HG03135 (cell line): ENCODE results near the gene SLC40A1.

Experiments used
- ATAC-seq: cut with Tn5 transposase; IDR thresholded peaks from one replicate; pipeline ENCODE4 v1.9.1; 2021; ENCODE audit warnings: mild to moderate bottlenecking, moderate library complexity; ENCODE audit not compliant: unreplicated experiment

SLC40A1 gene, protein sequence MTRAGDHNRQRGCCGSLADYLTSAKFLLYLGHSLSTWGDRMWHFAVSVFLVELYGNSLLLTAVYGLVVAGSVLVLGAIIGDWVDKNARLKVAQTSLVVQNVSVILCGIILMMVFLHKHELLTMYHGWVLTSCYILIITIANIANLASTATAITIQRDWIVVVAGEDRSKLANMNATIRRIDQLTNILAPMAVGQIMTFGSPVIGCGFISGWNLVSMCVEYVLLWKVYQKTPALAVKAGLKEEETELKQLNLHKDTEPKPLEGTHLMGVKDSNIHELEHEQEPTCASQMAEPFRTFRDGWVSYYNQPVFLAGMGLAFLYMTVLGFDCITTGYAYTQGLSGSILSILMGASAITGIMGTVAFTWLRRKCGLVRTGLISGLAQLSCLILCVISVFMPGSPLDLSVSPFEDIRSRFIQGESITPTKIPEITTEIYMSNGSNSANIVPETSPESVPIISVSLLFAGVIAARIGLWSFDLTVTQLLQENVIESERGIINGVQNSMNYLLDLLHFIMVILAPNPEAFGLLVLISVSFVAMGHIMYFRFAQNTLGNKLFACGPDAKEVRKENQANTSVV

DNA sequence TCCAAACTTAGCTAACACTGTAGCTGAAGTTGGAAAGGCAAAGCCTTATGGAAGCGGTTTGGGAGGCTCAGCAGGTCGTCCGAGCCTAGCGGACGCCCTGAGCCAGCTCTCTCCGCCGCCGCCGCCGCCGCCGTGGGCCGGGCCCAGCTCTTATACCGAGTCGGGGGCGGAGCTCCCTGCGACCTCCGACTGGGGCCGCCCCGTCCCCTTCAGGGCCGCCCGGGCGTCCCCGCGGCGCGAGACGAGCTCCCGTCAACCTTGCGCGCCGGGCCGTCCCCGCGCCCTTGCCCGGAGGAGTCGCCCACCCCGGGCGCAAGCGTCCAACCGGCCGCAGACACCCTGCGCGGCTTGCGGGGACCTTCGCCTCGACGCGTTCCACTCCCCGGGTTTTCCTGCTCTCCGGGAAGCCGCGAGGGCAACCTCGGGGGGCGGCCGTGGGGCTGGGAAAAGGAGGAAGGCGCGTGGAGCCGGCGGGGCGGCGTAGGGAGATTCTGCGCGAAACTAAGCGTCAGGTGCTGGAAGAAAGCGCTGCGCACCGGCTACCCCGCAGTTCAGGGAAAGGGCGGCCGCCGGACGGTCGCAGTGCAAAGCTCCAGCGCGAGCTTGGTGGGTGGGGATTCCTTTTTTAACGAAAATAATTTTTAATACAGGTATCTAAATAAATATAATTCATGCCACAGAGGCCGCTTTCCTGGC is at the start of gene SLC40A1:
SLC40A1 (minus strand) TSS at position 129 of the 696 bp plus-strand sequence. CDS start 326 bp downstream, outside the sequence.
- ATAC-seq, result peak; percentile 57

DNA sequence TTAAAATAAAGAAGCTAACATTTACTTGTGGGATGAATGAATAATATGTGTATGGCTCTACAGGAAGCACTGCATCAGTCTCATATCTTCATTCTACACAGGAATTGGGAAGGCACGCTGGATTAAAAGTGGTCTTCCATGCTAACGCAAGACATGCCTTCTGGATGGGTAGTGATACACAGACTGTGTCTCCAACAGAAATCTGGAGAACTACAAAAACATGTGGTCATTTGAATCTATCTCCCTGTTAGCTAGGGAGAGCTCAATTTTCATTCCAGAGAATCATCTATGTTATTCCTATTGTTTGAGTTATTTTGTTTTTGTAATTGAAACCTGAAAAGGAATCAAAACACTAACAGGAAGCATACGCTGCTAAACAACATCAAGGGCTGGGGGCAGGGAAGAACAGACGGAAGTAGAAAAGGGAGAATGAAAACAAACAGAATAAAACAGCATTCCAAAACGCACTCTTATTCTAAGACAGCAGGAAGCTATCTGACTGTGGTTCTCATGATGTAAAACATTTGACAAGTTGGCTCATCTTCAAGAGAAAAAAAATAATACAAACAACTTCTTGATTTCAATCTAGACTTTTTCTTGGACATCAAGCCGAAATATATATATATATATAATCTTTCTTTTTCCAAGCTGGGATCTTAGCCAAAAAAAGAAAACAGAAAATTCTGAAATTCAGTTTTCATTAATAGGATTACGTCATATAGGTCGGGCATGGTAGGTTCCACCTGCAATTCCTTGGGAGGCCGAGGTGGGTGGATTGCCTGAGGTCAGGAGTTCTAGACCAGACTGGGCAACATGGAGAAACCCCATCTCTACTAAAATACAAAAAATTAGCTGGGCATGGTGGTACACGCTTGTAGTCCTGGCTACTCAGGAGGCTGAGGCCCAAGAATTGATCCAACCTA is 49.2 kb upstream of the SLC40A1 start:
- no peak for ATAC-seq

DNA sequence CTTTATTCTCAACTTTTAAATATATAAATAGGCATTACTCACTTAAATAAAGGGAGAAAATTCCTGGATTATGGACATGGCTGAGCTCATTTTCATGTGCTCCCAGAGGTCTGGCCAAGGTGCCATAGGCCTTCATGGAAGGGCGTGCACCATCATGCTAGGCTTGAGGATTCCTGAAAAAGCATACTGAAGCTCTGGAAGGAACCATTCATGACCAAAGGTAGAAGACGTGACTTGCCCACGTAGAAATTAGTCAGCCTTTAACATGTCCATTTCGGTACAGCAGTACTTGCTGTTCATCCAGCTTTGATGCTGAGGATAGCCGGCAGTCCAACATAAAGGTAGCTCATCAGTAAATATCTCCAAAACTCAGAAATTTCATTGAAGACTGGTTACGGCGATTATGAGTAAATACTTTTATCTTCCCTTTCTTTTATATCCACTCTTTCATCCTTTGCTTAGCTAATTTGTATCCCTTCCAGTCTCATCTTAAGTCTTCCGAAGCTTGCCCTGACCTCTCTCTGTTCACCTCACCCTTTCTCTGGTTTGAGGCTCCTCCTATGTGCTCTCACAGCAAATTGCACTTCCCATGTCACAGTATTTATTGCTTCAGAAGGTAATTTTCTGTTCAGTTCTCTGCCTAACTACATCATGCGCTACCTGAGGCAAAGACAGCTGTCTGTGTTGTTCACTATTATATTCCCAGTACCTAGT is 48.4 kb upstream of the SLC40A1 start:
- ATAC-seq, result no peak

DNA sequence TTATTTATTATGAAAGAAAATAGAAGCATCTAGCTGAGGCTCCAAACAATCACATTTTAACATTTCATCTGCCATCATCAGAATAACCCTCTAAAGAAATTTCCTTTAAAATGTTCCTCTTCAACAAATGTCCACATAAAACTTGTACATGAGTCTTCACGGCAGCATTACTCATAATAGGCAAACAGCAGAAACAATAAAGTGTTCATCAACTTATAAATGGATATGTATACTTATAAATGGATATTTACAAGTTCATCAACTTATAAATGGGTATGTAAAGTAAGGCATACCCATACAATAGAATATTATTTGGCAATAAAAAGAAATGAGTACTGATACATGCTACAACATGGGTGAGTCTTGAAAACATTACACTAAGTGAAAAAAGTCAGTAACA is 47.2 kb upstream of the SLC40A1 start:
- no peak for ATAC-seq

DNA sequence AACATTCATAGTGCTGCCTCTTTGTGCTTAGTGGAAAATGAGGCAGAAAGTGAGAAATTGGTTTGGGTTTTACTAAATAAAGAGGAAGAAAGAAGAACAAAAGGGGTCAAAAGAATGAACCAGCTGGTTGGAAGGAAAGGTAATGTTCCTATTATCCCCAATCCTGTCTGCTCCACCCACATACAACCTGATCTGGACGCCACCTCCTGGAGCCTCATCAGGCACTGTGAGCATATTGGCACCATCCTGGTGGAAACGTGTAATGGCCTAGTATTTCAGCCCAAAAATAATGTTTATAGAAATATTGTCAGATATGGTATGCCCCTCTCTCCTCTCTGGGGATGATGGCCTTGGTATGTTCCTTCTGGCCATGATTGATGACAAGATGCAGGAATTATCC is 45.0 kb upstream of the SLC40A1 start:
- no peak for ATAC-seq

DNA sequence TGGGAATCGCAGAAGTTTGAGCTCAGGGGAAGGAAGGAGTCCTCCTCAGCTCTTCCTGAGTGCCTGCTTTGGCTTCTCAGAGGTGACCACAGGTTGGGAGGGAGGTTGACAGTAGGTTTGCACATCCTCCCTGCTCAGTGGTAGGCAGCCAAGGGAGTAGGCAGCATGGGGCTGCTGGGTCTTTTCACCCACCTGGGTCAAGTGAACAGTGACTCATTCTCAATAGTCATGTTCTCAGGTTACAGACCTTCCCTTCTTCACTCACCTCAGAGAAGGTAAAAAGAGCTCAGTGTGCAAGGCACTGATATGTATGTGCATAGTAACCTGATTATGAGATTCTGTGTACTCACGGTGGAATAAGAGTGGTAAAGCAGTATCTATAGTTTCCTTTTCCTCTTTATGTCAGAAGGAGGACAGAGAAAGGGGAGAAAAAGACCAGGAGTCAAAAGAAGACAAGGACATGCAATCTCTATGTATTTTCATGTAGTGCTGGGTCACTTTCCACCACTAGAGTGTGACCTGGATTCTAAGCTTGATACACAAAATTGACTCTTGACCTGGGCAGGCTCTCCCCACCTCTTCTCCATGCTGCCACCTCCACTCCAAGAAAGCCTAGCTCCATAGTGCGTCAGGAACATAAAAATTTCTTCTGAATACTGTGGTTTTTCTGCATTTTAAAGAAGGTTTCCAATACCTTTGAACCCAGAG is 44.2 kb upstream of the SLC40A1 start:
- no peak for ATAC-seq

DNA sequence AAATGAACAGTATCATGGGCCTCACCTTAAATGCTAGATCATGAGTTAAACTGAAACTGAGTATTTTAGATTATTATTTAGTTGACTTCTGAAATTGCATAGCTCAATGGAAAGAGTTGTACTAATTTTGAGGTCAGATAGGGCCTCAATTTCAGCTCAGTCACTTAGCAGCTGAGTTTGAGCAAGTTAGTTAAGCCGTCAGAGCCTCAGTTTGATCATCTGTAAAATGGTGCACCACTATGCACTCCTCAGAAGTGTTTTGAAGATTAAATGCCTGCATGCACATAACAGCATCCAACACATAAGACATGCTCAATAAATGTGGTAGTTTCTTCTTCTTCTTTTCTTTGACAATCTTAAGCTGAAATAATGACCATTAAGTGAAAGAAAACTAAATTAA is 42.5 kb upstream of the SLC40A1 start:
- no peak for ATAC-seq

DNA sequence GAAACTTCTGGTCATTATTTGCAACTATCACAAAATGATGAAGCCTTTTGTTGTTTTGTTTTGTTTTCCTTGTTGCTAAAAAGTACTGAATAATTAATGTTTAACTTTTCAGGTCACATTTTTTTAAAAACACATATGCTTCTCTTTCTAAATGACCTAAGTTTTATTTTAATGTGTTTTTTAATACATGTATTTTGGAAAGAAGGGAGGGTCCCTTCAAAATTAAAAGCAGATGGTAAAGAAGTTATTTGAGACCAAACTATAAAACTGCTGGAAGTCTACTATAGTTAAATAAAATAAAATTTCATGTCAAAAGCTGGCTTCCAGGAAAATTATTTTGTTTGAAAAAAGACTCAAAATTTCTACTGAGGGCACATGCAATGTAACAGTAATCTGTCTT is 41.2 kb upstream of the SLC40A1 start:
- no peak for ATAC-seq

DNA sequence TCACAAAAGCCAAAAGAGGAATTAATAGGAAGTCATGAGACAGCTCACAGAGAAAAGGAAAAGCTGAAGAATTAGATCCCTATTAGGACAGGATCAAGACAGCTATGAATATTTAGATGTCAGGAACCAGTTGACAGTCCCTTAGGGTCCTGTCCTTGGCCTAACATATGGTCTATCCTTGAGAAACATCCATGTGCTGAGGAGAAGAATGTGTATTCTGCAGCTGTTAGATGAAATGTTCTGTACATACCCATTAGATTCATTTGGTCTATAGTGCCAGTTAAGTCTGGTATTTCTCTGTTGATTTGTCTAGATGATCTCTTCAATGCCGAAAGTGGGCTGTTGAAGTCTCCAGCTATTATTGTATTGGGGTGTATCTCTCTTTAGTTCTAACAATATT is 37.6 kb upstream of the SLC40A1 start:
- ATAC-seq, result no peak

DNA sequence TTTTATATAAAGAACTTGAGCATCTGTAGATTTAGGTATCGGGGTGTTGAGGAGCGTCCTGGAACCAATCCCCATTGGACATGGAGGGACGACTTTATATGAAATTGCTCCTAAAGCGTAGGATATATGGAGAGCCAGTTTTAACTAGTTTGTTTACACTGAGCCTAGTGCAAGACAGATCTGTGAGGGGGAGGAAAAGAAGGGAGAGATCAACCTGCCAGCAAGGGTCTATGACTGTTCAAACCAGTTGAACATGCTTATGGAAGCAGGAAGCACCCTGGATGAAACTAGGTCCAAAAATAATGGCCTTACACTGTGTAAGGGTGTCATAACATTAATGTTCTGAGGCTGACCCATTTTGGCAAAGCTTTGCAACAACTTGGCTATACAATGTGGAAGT is 34.0 kb upstream of the SLC40A1 start:
- ATAC-seq, result no peak

DNA sequence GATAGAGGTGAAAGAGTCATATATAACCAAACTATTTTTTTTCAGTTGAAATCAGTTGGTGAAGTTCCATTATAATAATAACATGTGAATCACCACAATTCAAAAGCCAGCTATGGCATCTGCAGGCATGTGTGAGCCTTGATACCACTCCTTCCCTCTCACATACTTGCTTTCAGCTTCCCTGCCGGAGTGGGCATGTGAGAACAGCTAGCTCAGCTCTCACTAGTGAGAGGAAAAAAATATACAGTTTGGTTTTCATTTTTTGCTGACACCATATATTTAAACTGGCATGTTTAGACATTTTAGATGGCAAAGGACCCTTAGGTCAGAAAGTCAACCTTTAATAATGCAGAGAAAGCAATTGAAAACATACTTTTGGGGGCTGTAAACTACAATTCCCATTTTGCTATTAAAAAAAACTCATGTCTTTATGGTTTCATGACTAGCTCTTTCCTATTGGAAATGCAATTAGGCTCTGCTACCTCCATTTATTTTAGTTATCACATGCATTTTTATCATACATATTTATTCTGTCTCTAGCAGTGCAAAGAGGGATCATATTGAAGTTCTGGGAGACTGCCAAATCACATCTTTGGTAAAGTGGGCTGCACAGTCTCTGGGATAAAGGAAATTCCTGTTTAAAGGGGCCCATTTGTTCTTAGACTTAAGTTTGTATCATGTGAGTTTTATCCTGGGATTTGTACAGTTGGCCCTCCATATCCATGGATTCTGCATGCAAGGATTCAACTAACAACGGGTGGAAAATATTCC is 33.2 kb upstream of the SLC40A1 start:
- ATAC-seq, result no peak

DNA sequence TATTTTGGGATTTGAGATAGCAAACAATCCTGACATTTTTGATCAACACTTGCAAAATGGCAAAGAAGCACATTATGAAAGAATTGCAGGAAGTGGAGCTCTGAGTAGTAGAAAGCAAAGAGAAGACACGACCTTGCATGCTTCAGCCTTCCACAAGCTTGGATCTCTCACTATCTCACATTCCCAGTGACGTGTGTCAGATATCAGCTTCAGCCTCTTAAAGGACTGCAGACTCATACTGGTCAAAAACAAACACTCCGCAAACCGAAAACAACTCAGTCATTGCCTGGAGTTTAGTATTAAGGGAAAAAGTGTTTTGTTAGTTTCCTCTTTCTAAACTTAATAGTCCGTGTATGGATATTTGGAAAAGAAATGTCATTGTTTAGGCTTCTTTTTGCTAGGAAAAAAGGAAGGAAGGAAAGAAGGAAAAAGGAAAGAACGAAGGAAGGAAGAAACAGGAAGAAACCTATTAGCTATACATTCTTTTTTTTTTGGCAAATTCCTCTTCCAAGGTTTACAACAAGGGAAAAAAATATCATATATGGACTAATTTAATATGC is 32.6 kb upstream of the SLC40A1 start:
- no peak for ATAC-seq

DNA sequence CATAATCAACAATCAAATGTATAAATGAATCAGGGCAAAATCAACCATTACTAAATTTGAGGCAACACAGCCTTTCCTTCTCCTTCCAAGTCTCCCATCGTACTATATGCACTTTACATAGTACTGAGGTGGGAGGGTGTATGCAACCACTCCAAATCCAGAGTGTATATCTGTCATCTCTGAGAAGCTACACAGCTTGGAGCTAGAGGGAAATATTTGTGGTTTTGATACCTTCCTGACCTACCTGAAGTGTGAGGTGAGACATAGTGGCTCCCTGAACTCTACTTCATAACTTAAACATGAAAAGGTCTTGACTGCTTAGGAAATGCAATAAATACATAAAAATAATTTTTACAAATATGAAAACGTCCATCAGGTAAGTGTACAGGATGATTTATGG is 30.1 kb upstream of the SLC40A1 start:
- no peak for ATAC-seq

DNA sequence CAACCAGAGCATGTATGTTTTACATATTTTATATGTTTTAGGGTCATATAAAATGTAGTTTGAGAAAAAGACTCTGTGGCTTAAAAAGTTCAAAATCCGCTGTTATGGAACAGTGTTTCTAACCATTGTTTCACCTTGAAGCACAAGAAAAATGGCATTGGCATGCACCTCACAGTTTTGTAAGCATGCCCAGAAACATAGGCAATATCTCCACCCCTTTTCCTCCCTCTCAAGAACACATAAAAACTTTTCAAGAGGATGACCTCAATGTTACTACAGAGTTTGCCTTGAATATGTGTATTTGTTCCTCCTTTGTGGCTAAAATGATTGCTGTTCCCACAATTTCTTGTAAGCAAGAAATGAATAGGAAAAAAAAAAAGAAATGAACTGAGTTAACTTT is 29.3 kb upstream of the SLC40A1 start:
- ATAC-seq, result no peak

DNA sequence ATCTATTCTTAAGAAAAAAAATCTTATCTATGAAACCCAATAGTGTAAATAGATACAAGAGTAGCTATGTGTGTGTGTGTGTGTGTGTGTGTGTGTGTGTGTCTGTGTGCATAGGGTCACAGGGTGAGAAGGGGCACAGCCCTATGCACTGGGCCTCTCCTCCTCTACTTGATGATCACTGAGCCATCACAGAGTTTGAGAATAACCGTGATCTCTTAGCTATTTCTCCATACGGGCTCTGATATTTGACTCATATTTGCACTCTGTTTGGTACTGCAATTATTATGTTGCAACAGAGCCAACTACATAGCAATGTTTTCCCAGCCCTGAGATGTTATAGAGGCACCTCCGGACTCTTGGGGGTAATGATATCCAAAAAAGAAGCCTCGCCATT is 28.8 kb upstream of the SLC40A1 start:
- ATAC-seq, result no peak

DNA sequence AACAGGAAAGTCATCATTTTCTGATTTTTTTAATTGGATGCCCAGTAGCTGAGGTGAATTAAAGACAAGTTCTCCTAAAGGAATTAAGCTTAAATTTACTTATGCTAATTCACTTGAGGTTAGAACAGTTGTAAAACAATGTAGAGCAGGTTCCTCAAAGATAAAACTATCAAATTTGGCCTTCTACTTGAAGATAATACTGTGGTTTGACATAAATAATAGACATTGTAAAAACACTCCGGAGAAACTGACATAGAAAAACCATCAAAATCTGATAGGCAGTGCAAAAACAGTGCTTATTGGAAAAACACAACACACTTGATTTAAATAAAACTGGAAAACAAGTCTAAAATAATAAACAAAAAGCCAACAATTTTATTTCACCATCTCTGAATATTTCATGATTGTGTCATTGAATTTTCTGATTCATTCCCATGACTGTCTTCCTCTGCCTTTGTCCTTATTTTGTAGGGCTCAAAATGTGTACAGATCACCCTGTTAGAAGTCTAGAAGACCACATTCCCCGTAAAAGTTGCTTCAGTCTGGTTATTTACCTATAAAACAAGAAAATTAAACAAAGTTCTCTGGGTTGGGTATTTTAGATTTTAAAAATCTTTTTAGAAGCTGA is 28.3 kb upstream of the SLC40A1 start:
- no peak for ATAC-seq

DNA sequence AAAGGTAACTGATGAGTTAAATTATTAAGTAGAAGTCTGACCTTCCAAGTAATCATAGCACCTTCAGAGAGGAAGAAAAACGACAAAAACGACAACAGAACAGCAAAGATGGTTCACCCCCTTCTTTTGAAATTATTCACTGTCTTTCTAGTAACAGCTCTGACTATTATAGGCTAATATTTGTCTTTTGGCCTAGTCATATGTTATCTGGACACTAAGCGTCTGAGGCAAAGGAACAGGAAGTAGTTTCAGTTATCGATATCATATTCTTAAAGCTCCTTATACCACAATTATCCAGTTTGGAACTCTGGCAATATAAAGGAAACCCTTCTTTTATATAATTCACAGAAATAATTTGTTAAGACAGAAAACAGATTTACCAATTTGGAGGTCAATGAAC is 27.6 kb upstream of the SLC40A1 start:
- no peak for ATAC-seq

DNA sequence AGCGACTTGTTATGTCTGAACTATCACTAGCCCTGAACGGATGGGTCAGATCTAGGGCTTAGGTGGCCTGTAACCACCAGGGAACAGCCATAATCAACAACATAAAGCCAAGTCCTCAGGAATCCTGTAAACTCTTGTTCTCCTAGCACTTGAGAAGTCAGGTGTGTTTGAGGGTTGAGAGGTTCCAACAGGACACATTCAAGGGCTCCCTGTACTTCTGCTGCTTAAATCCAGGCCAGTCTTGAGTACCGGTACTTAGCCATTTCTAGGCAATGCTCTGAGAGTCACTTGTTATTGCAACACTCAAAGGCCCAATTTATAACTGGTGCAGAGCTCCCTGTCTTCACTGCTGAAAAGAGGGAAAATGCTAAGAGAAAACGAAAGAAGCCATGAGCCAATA is 21.6 kb upstream of the SLC40A1 start:
- no peak for ATAC-seq
